Nephron (organoid): ENCODE data around the gene PLXNA4.

Source experiments
- H3K27ac Mint-ChIP-seq, 3 experiments: 2 replicates each; pipeline ENCODE4 v1.8.0; 2020; ENCODE audit warnings: mixed read lengths in 3 of 3, mild to moderate bottlenecking in 2 of 3, moderate library complexity in 1 of 3
- H3K27me3 Mint-ChIP-seq: 2 replicates; pipeline ENCODE4 v1.8.0; 2021; ENCODE audit warnings: low read depth, mild to moderate bottlenecking, moderate library complexity, mixed read lengths
- H3K36me3 Mint-ChIP-seq: 2 replicates; pipeline ENCODE4 v1.8.0; 2020; ENCODE audit warnings: low read depth, mixed read lengths
- H3K4me1 Mint-ChIP-seq: 2 replicates; pipeline ENCODE4 v1.8.0; 2020; ENCODE audit warnings: mixed read lengths
- H3K4me3 Mint-ChIP-seq, 3 experiments: 2 replicates each; pipeline ENCODE4 v1.8.0; 2020; ENCODE audit warnings: mild to moderate bottlenecking in 3 of 3, mixed read lengths in 3 of 3, moderate library complexity in 2 of 3
- H3K9me3 Mint-ChIP-seq: 2 replicates; pipeline ENCODE4 v1.8.0; 2020; ENCODE audit warnings: mixed read lengths
- CTCF ChIP-seq, 3 experiments: fragments of 200-600 bp; sonication (generic); IDR thresholded peaks; one replicate each; pipeline ENCODE4 v1.5.0; 2021; ENCODE audit warnings: antibody characterized with exemption in 3 of 3; ENCODE audit not compliant: unreplicated experiment in 3 of 3

The PLXNA4 gene

GRCh38 chr7:132210821-132211220, 365.4 kb downstream of the PLXNA4 start:
- Mint-ChIP-seq H3K9me3 (no peaks in the 10 kb centered on the region), H3K27me3 (peaks cover 19% of the 10 kb centered on the region), H3K27ac (no peak overlapping the region), H3K4me1 (peaks cover 9% of the 10 kb centered on the region), H3K4me3 (no peak overlapping the region), H3K36me3 (peaks cover 3% of the 10 kb centered on the region)
- no peak for TF ChIP-seq CTCF (IDR thresholded peaks at IDR 0.05; ENCODE audit: unreplicated experiment in 3 of 3)

GRCh38 chr7:132207782-132208181, 368.5 kb downstream of the PLXNA4 start:
- peaks cover 13% of the 10 kb centered on the region for H3K27me3 Mint-ChIP-seq
- peaks cover 9% of the 10 kb centered on the region for H3K4me1 Mint-ChIP-seq
- no peak overlapping the region for H3K4me3 Mint-ChIP-seq
- peak overlapping the region in 1 of 3 experiments; percentile 33 for H3K27ac Mint-ChIP-seq
- no peak for TF ChIP-seq CTCF (IDR thresholded peaks at IDR 0.05; ENCODE audit: unreplicated experiment in 3 of 3)
- H3K9me3 Mint-ChIP-seq: no peaks in the 10 kb centered on the region
- H3K36me3 Mint-ChIP-seq: peaks cover 7% of the 10 kb centered on the region

- Mint-ChIP-seq H3K36me3 (peaks cover 7% of the 10 kb centered on the region), H3K4me1 (peaks cover 9% of the 10 kb centered on the region), H3K4me3 (no peak overlapping the region)
Observed at GRCh38 chr7:132207211-132207610, 369.1 kb downstream of the PLXNA4 start.

GRCh38 chr7:132206594-132206993, 369.7 kb downstream of the PLXNA4 start:
- H3K27me3 Mint-ChIP-seq: peaks cover 13% of the 10 kb centered on the region
- no peak overlapping the region for H3K4me3 Mint-ChIP-seq
- peaks cover 7% of the 10 kb centered on the region for H3K36me3 Mint-ChIP-seq
- peaks cover 9% of the 10 kb centered on the region for H3K4me1 Mint-ChIP-seq
- no peak for TF ChIP-seq CTCF (IDR thresholded peaks at IDR 0.05; ENCODE audit: unreplicated experiment in 3 of 3)
- H3K9me3 Mint-ChIP-seq: no peaks in the 10 kb centered on the region
- H3K27ac Mint-ChIP-seq: peak overlapping the region in 1 of 3 experiments; percentile 33

More at GRCh38 chr7:132207211-132207610, 369.1 kb downstream of the PLXNA4 start:
- Mint-ChIP-seq H3K27me3 (peaks cover 13% of the 10 kb centered on the region), H3K9me3 (no peaks in the 10 kb centered on the region), H3K27ac (peak overlapping the region in 1 of 3 experiments; percentile 33)
- TF ChIP-seq CTCF (IDR thresholded peaks at IDR 0.05; ENCODE audit: unreplicated experiment in 3 of 3): no peak

- Mint-ChIP-seq H3K27me3 (peaks cover 13% of the 10 kb centered on the region), H3K36me3 (peaks cover 7% of the 10 kb centered on the region), H3K4me1 (peaks cover 9% of the 10 kb centered on the region), H3K4me3 (no peak overlapping the region), H3K27ac (peak overlapping the region in 1 of 3 experiments; percentile 23), H3K9me3 (no peaks in the 10 kb centered on the region)
- no peak for TF ChIP-seq CTCF (IDR thresholded peaks at IDR 0.05; ENCODE audit: unreplicated experiment in 3 of 3)
Observed at GRCh38 chr7:132205509-132205908, 370.8 kb downstream of the PLXNA4 start.

- Mint-ChIP-seq H3K9me3 (no peaks in the 10 kb centered on the region), H3K4me1 (peaks cover 9% of the 10 kb centered on the region), H3K4me3 (no peak overlapping the region), H3K27ac (no peak overlapping the region), H3K27me3 (peaks cover 7% of the 10 kb centered on the region), H3K36me3 (peaks cover 7% of the 10 kb centered on the region)
- TF ChIP-seq CTCF (IDR thresholded peaks at IDR 0.05; ENCODE audit: unreplicated experiment in 3 of 3): no peak
Observed at GRCh38 chr7:132203021-132203420, 373.2 kb downstream of the PLXNA4 start.
